Liver (tissue), 9 donors: ENCODE results near the gene NOCT. TPM values are rescaled to one million over a fixed set of nuclear protein-coding genes. Genes with fewer than 3 reads are reported as not detected.

ENCODE experiments used
- DNase-seq: peaks from one replicate; pipeline ENCODE4 v3.0.0-alpha.2; 2017; ENCODE audit warnings: low spot score
- H3K27ac ChIP-seq, 2 donors: one replicate each; pipeline ENCODE4 v1.7.0; 2013; ENCODE audit warnings: inconsistent platforms in 2 of 2, low read length in 2 of 2, control low read depth in 1 of 2, low read depth in 1 of 2, mild to moderate bottlenecking in 1 of 2
- H3K27me3 ChIP-seq, 4 donors: one replicate each; pipeline versions ENCODE4 v1.6.1 to v1.7.0; 2013; ENCODE audit warnings: low read length in 3 of 4, inconsistent platforms in 1 of 4, mild to moderate bottlenecking in 1 of 4, moderate library complexity in 1 of 4; ENCODE audit not compliant: control insufficient read depth in 4 of 4, insufficient read depth in 4 of 4
- H3K36me3 ChIP-seq, 4 donors: one replicate each; pipeline versions ENCODE4 v1.6.1 to v1.7.0; 2013; ENCODE audit warnings: low read length in 3 of 4, mild to moderate bottlenecking in 3 of 4, low read depth in 1 of 4, moderate library complexity in 1 of 4; ENCODE audit not compliant: control insufficient read depth in 4 of 4, insufficient read depth in 3 of 4
- H3K4me1 ChIP-seq, 4 donors: one replicate each; pipeline versions ENCODE4 v1.6.1 to v1.7.0; 2013; ENCODE audit warnings: low read length in 3 of 4, mild to moderate bottlenecking in 3 of 4, moderate library complexity in 1 of 4; ENCODE audit not compliant: control insufficient read depth in 4 of 4, insufficient read depth in 4 of 4
- H3K4me3 ChIP-seq, 3 donors: one replicate each; pipeline versions ENCODE4 v1.6.1 to v1.7.0; 2013; ENCODE audit warnings: low read length in 3 of 3, control low read depth in 1 of 3, low read depth in 1 of 3, mild to moderate bottlenecking in 1 of 3
- H3K9ac ChIP-seq, 2 donors: one replicate each; pipeline ENCODE4 v1.7.0; 2013; ENCODE audit warnings: low read length in 2 of 2, mild to moderate bottlenecking in 2 of 2, moderate library complexity in 2 of 2, control low read depth in 1 of 2, low read depth in 1 of 2
- H3K9me3 ChIP-seq, 4 donors: one replicate each; pipeline versions ENCODE4 v1.6.1 to v1.7.0; 2013; ENCODE audit warnings: low read length in 3 of 4; ENCODE audit not compliant: control insufficient read depth in 4 of 4
- ATF3 ChIP-seq: IDR thresholded peaks from 2 replicates; pipeline ENCODE4 v1.6.1; 2016; ENCODE audit warnings: antibody characterized with exemption
- EGR1 ChIP-seq, 2 donors: IDR thresholded peaks; 2 replicates each; pipeline ENCODE4 v1.6.1; 2016 to 2018; ENCODE audit warnings: antibody characterized with exemption in 2 of 2, low read depth in 2 of 2
- FOXA1 ChIP-seq: IDR thresholded peaks from 2 replicates; pipeline ENCODE4 v1.6.1; 2016; ENCODE audit warnings: antibody characterized with exemption
- FOXA2 ChIP-seq: IDR thresholded peaks from 2 replicates; pipeline ENCODE4 v1.6.1; 2016; ENCODE audit warnings: antibody characterized with exemption
- GABPA ChIP-seq, 2 donors: IDR thresholded peaks in 1 of 2; conservative IDR thresholded peaks in 1 of 2; 2 replicates each; pipeline ENCODE4 v1.6.1; 2016; ENCODE audit warnings: antibody characterized with exemption in 2 of 2, mild to moderate bottlenecking in 1 of 2, moderate library complexity in 1 of 2
- HNF4A ChIP-seq, 2 donors: conservative IDR thresholded peaks; 2 replicates each; pipeline ENCODE4 v1.6.1; 2016; ENCODE audit warnings: antibody characterized with exemption in 2 of 2, mild to moderate bottlenecking in 2 of 2
- HNF4G ChIP-seq: IDR thresholded peaks from 2 replicates; pipeline ENCODE4 v1.6.1; 2016; ENCODE audit warnings: antibody characterized with exemption
- JUND ChIP-seq, 2 donors: IDR thresholded peaks; 2 replicates each; pipeline ENCODE4 v1.6.1; 2016; ENCODE audit warnings: antibody characterized with exemption in 2 of 2
- MAX ChIP-seq: IDR thresholded peaks from 2 replicates; pipeline ENCODE4 v1.6.1; 2016; ENCODE audit warnings: antibody characterized with exemption
- RAD21 ChIP-seq, 2 donors: IDR thresholded peaks; 2 replicates each; pipeline ENCODE4 v1.6.1; 2016; ENCODE audit warnings: antibody characterized with exemption in 2 of 2, mild to moderate bottlenecking in 2 of 2
- RXRA ChIP-seq, 2 donors: IDR thresholded peaks; 2 replicates each; pipeline ENCODE4 v1.6.1; 2017 to 2018; ENCODE audit warnings: antibody characterized with exemption in 2 of 2, mild to moderate bottlenecking in 1 of 2
- TAF1 ChIP-seq: conservative IDR thresholded peaks from 2 replicates; pipeline ENCODE4 v1.6.1; 2016; ENCODE audit warnings: antibody characterized with exemption, mild to moderate bottlenecking
- YY1 ChIP-seq: IDR thresholded peaks from 2 replicates; pipeline ENCODE4 v1.6.1; 2016; ENCODE audit warnings: antibody characterized with exemption, mild to moderate bottlenecking
- ZBTB33 ChIP-seq: IDR thresholded peaks from 2 replicates; pipeline ENCODE4 v1.6.1; 2016; ENCODE audit warnings: antibody characterized with exemption
- WGBS: extraction: QIAGEN DNeasy Blood & Tissue Kit; methylation state at CpG from one replicate; pipeline ENCODE4 v1.1.7; 2013; 5-methylcytosine and 5-hydroxymethylcytosine counted together
- polyA plus RNA-seq, 2 donors: library from polyadenylated mRNA; stranded (reverse) in 1 of 2; unstranded in 1 of 2; fragments of 200-250 nt in 1 of 2; fragments of >200 nt in 1 of 2; fragmentation: Nextera tagmentation in 1 of 2; extraction: Ambion mirVana in 1 of 2; gene quantifications; one replicate each; pipeline versions ENCODE4 v1.2.1 to v1.2.3, GENCODE V29; 2013 to 2015
- total RNA-seq, 2 donors: library from RNA; depleted of rRNA; stranded (reverse); fragments of >200 nt; gene quantifications; one replicate each; pipeline ENCODE4 v1.2.3, GENCODE V29; 2014
- TF ChIP-seq, protein P1 (sequence below): IDR thresholded peaks from 2 replicates; pipeline ENCODE4 v1.6.1; 2016; ENCODE audit warnings: antibody characterized with exemption, mild to moderate bottlenecking
- TF ChIP-seq, protein P2 (sequence below): fragments of 150-350 bp; IDR thresholded peaks from 2 replicates; pipeline ENCODE4 v1.5.1; 2017; ENCODE audit warnings: improper control_type of control experiment, low read depth, low read length; ENCODE audit not compliant: missing input control
- donor health status: healthy.
- donor health status: healthy.
- donor health status: healthy.
- donor health status: healthy.
- donor health status: healthy.

Gene NOCT
- total and polyA plus RNA-seq, 4 donors = 2.8 to 11.9 (median 4.3) TPM

- no peak overlapping the region for H3K9ac ChIP-seq
- H3K9me3 ChIP-seq = no peaks in the 10 kb centered on the region
- no peaks in the 10 kb centered on the region for H3K36me3 ChIP-seq
- TF ChIP-seq RAD21 (IDR thresholded peaks at IDR 0.05) = no peak
- TF ChIP-seq HNF4A (conservative IDR thresholded peaks at IDR 0.05) = no peak
- no peak for TF ChIP-seq TAF1
- TF ChIP-seq, protein P1, sequence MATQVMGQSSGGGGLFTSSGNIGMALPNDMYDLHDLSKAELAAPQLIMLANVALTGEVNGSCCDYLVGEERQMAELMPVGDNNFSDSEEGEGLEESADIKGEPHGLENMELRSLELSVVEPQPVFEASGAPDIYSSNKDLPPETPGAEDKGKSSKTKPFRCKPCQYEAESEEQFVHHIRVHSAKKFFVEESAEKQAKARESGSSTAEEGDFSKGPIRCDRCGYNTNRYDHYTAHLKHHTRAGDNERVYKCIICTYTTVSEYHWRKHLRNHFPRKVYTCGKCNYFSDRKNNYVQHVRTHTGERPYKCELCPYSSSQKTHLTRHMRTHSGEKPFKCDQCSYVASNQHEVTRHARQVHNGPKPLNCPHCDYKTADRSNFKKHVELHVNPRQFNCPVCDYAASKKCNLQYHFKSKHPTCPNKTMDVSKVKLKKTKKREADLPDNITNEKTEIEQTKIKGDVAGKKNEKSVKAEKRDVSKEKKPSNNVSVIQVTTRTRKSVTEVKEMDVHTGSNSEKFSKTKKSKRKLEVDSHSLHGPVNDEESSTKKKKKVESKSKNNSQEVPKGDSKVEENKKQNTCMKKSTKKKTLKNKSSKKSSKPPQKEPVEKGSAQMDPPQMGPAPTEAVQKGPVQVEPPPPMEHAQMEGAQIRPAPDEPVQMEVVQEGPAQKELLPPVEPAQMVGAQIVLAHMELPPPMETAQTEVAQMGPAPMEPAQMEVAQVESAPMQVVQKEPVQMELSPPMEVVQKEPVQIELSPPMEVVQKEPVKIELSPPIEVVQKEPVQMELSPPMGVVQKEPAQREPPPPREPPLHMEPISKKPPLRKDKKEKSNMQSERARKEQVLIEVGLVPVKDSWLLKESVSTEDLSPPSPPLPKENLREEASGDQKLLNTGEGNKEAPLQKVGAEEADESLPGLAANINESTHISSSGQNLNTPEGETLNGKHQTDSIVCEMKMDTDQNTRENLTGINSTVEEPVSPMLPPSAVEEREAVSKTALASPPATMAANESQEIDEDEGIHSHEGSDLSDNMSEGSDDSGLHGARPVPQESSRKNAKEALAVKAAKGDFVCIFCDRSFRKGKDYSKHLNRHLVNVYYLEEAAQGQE = no peak
- no peak for TF ChIP-seq ATF3
- no peak for TF ChIP-seq EGR1 (IDR thresholded peaks at IDR 0.05; ENCODE audit: low read depth in 2 of 2)
- TF ChIP-seq JUND (IDR thresholded peaks at IDR 0.05) = no peak
- no peak for TF ChIP-seq RXRA (IDR thresholded peaks at IDR 0.05)
- no peak for TF ChIP-seq HNF4G
- TF ChIP-seq YY1 = no peak
- TF ChIP-seq GABPA (IDR thresholded peaks at IDR 0.05 in 1 of 2, conservative IDR thresholded peaks at IDR 0.05 in 1 of 2) = no peak
- TF ChIP-seq ZBTB33 = no peak
- no peak for TF ChIP-seq FOXA2
- peaks cover 2 to 38% (median 12%) of the 10 kb centered on the region in 4 donors for H3K4me1 ChIP-seq
- no peaks in the 10 kb centered on the region for H3K27me3 ChIP-seq
- no peak for DNase-seq
- no peak overlapping the region for H3K27ac ChIP-seq
- H3K4me3 ChIP-seq = no peak overlapping the region
- WGBS = 96% methylated on average over 4 of the region's 4 CpGs
Measured at GRCh38 chr4:139078926-139079325, 63.3 kb downstream of the NOCT start.

DNA sequence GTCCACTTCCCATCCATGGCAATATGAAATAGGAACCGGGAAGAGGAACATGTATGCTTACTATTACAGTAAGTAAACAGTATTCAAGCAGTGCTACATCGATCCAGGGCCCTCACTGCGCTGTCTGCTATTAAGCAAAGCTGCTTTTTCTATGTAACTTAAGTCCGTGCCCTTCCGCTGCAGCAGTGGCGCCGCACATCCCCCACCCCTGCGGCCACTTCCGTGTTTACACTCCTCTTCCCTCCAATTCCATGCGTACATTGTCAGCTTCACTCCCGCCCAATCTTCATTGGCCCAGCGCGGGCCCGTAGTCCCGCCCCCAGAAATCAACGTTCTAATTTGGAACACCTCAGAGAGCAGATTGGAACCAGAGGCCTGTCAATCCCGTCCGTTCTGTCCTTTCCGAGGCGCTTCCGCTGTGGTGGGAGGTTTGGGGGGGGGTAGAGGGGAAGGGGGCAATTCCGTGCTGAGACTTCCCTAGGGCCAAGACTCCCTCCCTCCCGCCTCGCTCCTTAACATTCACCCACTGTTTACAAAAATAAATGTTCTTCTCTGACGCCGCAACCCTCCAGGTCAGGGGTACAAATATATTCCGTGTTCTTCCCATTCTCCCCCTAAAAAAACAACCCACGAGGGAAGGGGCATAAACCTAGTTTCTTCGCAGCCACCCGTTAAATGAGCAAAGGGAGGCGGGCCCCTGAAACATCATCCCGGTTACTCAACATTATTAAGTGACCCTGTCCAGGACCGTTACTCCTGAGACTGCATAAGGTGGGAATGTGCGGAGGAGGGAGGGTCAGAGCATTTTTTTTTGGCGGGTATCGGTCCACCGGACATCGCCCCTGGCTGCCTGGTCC lies 67.4 kb downstream of the NOCT start:
- peaks cover 2 to 34% (median 16%) of the 10 kb centered on the region in 4 donors for H3K4me1 ChIP-seq
- no peaks in the 10 kb centered on the region for H3K9me3 ChIP-seq
- H3K27ac ChIP-seq = peak overlapping the region; percentile 98 to 100
- peak; percentile 92 for DNase-seq
- H3K36me3 ChIP-seq = no peaks in the 10 kb centered on the region
- WGBS = under 1% methylated on average over 38 of the region's 38 CpGs
- peak overlapping the region; percentile 86 to 98 for H3K9ac ChIP-seq
- peak overlapping the region; percentile 83 to 97 (median 93) for H3K4me3 ChIP-seq
- no peaks in the 10 kb centered on the region for H3K27me3 ChIP-seq
- TF ChIP-seq FOXA1 (peak; percentile 92), FOXA2 (peak; percentile 95), ATF3 (peak; percentile 48), ZBTB33 (peak; percentile 56), MAX (peak; percentile 99), EGR1 (IDR thresholded peaks at IDR 0.05; ENCODE audit: low read depth in 2 of 2) (peak; percentile 91 to 96)
- TF ChIP-seq, protein P2, sequence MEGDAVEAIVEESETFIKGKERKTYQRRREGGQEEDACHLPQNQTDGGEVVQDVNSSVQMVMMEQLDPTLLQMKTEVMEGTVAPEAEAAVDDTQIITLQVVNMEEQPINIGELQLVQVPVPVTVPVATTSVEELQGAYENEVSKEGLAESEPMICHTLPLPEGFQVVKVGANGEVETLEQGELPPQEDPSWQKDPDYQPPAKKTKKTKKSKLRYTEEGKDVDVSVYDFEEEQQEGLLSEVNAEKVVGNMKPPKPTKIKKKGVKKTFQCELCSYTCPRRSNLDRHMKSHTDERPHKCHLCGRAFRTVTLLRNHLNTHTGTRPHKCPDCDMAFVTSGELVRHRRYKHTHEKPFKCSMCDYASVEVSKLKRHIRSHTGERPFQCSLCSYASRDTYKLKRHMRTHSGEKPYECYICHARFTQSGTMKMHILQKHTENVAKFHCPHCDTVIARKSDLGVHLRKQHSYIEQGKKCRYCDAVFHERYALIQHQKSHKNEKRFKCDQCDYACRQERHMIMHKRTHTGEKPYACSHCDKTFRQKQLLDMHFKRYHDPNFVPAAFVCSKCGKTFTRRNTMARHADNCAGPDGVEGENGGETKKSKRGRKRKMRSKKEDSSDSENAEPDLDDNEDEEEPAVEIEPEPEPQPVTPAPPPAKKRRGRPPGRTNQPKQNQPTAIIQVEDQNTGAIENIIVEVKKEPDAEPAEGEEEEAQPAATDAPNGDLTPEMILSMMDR = no peak
- TF ChIP-seq, protein P1 = peak; percentile 77
